ENCODE measurements around the gene RNF186.
"Not testable (repeated sequence)": the region's sequence is repeated elsewhere in the genome, so short reads cannot be mapped to it uniquely, and the experiment has no call there.

Gene RNF186

DNA sequence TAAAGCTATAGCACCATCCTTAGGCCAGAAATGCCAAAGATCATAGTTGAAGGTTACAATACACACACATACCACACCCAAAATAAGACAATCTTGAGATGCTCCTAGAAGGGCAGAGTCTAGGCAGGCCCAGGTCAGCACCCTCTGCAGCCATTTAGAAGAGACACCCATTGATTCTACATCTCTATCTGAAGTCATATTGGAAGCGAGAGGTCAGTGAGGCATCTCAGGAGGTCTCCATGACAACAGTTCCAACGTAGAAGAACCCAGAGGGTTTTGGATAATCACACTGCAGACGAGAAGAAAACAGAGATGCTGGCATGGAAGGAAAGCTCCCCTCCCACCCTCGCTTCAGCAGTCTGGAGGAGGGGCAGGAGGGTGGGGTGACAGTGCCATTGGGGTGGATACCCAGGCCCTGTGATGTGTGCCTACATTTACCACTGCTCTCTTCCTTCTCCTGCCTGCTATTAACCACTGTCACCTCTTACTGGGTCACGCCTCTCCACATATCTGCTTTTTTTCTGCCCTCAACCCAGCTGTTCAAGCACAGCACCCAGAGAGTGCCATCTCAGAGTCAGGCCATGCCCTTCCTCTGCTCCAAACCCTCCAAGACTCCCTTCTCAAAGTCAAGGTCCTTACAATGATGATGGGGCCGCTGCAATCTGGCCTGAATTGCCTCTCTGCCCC lies 21.6 kb downstream of the RNF186 start:
- DNase-seq (ENCODE audit: low read depth) = no peak

DNA sequence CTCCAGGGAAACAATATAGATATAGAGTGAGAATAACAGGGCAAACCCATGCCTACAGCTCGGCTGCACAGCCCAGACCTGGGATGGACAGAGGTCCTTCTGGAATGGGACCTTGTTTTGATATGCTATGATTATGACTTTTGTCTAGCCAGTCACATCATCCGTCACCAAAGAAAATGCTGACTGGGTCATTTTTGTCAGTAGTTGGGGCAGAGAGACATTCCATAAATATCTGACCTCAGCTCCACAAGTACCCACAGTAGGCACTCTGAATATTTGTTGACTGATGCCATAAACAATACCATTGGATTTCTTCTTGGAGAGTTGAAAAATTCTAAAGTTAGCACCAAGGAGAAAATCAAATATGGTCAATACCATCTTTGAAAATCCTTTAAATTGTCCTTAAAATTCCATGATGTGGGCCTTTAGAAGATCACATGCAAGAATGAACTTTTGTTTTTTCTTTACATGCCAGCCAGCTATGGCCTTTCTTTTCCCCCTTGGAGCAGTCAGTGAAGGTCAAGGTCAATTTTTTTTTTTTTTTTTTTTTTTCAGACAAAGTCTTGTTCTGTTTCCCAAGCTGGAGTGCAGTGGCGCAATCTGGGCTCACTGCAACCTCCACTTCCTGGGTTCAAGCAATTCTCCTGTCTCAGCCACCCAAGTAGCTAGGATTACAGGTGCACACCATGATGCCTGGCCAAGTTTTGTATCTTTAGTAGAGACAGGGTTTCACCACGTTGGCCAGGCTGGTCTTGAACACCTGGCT lies 22.7 kb downstream of the RNF186 start:
- DNase-seq (ENCODE audit: low read depth) = no peak

DNA sequence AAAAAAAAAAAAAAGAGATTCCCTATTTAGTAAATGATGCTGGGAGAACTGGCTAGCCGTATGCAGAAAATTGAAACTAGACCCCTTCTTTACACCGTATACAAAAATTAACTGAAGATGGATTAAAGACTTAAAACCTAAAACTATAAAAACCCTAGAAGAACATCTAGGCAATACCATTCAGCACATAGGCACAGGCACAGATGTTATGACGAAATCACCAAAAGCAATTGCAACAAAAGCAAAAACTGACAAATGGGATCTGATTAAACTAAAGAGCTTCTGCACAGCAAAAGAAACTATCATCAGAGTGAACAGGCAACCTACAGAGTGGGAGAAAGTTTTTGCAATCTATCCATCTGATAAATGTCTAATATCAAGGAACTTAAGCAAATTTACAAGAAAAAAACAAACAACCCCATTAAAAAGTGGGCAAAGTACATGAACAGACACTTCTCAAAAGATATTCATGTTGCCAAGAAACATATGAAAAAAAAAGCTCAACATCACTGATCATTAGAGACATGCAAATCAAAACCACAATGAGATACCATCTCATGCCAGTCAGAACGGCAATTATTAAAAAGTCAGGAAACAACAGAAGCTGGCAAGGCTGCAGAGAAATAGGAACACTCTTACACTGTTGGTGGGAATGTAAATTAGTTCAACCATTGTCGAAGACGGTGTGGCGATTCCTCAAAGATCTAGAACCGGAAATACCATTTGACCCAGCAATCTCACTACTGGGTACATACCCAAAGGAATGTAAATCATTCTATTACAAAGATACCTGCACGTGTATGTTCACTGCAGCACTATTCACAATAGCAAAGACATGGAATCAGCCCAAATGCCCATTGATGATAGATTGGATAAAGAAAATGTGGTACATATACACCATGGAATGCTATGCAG lies 24.8 kb downstream of the RNF186 start:
- DNase-seq (ENCODE audit: low read depth) = not testable (repeated sequence)

GRCh38 chr1:19786988-19787423 lies 28.1 kb downstream of the RNF186 start:
- no peak for DNase-seq (ENCODE audit: low read depth)

DNA sequence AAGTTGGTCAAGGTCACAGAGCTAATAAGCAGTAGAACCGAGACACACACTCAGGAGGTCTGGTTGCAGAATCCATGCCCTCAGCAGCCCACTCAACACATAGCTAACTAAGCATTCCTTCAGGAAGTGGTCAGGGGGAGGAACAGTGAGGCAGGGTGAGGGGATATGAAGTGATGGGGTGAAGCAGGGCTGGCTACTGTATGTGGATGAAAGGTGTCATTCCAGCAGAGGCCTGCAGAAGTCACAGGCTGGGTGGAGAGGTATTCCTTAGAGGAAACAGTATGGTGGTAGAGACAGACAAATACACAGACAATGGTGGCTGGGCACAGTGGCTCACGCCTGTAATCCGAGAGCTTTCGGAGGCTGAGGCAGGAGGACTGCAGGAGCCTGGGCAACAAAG lies 29.4 kb downstream of the RNF186 start:
- DNase-seq (ENCODE audit: low read depth) = no peak

GRCh38 chr1:19780267-19780877 lies 34.7 kb downstream of the RNF186 start:
- DNase-seq (ENCODE audit: low read depth) = no peak

GRCh38 chr1:19776933-19777332 lies 38.1 kb downstream of the RNF186 start:
- DNase-seq (ENCODE audit: low read depth) = no peak

DNA sequence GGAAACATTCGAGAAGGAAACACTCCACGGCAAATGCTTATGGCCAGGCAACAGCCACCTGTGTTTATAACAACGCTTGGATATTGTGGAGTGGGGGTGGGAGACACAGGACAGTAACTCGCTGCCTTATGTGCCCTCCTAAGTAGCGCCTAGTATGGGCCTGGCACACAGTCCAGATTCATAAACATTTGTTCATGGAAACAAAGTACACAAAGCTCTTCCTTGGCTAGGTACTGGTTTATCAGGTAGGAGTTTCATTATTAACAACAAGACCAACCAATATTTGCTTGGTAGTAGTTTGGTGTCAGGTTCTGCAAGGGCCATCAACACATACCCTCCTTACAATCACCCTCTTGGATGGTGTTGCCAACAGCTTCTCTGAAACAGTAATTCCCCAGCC lies 38.8 kb downstream of the RNF186 start:
- no peak for DNase-seq (ENCODE audit: low read depth)

- no peak for DNase-seq (ENCODE audit: low read depth)
These were observed 39.3 kb downstream of the RNF186 start for GRCh38 chr1:19775831-19776230.

- DNase-seq (ENCODE audit: low read depth) = no peak
These were observed 39.8 kb downstream of the RNF186 start for GRCh38 chr1:19775317-19775716.

DNA sequence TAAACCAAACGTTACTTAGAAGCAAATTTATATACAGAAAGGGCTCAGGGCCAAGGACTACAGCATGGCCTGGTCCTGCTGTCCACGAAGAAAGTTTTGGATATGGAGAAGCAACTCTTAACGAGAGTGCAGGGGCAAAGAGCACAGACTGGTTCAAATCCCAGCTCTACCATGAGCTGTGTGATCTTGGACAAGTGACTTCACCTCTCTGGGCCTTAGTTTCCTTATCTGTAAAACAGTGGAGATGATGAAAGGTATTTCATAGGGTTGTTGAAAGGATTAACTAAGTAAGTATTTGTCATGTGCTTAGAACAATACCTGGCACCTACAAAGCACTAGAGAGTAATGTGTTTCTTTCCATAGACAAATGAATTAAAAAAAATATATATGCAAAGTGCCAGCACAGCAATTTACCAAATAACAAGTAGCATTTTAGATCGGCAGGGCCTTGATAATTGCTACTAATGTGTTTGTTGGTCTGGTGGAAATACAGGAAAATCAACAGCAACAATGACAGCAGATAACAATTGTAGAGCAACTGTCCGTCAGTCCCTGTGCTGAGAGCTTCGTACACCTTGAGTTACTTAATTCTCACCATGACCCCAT lies 40.8 kb downstream of the RNF186 start:
- no peak for DNase-seq (ENCODE audit: low read depth)

DNA sequence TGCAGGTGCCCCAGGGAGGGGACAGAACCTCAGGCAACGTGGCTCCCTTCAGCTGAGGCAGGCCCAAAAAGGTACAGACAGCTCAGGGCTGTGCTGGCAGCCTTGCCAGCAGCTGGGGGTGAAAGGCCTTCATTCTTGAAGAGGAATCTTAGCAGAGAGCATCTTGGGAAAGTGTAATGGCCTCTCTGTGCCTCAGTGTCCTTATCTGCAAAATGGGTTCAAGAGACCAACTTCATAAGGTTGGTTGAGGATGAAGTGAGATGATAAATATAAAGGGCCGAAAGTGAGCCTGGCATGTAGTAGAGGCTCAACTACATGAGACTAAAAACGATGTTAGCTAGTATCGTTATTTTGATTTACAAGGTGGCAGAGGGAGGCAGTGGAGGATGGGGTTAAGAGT lies 41.6 kb downstream of the RNF186 start:
- no peak for DNase-seq (ENCODE audit: low read depth)

DNA sequence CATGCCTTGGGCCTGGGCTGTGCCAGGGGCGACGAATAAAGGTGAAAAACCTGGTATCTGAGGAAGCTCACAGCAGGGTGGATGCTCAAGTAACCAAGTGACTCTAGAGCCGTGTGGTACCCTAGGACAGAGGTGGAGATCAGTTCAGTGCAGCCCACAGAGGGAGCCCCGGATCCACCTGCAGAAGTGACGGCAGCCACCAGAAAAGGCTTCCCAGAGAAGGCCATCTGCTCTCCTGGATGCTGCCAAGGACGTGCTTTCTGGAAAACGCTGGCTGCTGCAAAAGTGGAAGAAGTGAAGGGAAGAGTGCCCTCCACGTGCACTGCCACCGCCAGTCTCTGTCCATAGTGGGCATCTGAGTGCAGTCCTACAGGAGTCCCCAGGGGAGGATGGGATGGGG lies 43.0 kb downstream of the RNF186 start:
- no peak for DNase-seq (ENCODE audit: low read depth)

- no peak for DNase-seq (ENCODE audit: low read depth)
These were observed 43.7 kb downstream of the RNF186 start for GRCh38 chr1:19771350-19771749.

GRCh38 chr1:19770436-19771190 lies 44.5 kb downstream of the RNF186 start:
- DNase-seq (ENCODE audit: low read depth) = no peak

GRCh38 chr1:19769211-19769932 lies 45.7 kb downstream of the RNF186 start:
- DNase-seq (ENCODE audit: low read depth) = no peak

DNA sequence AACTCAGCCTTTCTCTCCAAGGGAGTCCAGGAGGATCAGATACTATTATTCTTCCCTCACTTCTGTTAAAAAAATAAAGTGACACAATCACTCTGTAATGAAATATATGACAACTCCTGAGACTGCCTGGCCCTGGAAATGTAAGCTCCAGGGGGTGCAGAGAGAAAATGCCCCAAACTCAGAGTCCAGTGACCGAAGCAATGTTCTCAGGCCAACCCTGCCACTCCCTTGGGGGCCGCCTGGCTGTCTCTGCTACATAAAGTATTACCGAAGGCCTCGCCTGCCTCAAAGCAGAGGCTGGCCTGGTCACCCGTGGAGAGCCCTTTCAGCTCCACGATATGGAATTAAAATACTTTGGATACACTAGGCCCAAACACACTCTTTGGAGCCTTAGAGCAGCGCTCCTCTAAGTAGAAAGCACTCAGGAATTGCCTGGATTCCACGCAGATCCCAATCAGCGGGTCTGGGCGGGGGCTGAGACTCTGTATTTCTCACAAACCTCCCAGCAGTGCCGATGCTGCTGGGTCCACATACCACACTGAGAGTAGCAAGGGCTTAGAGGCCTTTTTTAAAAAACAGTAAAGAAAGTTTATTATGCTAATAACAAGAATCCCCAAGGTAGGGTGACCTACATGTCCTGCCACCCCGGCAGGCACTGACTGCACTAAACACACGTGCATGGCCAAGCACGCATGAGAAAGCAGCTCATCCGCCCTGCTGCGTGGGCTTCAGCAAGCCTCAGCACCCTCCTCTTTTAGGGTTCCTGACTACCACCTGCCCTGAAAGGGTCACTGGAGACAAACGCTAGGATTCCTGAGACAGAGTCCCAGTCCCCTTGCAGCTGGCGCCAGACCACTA lies 46.5 kb downstream of the RNF186 start:
- DNase-seq (ENCODE audit: low read depth) = no peak

DNA sequence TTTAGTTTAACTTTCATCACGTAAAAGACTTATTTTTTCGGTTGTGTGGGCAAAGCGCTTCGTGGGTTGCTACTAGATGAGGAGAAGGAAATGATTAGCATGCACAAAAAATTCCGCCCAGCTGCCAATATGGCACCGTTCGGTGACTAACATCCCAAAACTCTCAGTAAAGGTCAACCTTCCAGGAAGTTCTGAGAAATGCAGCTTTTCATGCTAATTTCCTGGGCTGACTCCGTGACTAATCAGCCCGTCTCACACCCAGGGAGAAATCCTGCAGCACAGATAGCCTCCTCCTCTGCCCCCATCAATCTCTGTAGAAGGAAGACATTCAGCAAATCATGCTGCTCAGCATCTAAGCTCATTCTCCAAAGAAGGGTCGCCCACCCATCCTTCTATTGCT lies 49.5 kb downstream of the RNF186 start:
- DNase-seq (ENCODE audit: low read depth) = no peak

DNA sequence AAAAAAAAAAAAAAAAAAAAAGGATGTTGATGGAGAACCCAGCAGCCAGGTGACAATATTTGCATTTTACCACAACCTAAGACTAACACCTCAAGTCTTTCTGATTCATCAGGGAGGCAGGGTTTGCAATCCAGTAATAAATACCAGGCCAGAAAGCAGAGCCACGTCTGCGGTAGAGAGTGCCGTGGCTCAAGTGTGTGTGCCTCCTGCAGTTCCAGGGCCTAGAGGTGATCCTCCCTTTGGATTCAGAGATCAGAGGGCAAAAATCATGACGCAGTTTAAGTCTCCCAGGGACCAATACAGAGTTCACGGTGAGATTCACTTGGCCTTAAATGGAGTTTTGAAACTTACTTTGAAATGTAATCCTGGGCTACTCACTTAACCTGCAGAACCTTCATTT lies 50.2 kb downstream of the RNF186 start:
- no peak for DNase-seq (ENCODE audit: low read depth)

Measured in activated T-cell treated with anti-CD3 and anti-CD28 coated beads for 1 hour (primary cell).